Endothelial cell (in vitro differentiated cells): ENCODE results near the gene ALDH1A2. TPM values are rescaled to one million over a fixed set of nuclear protein-coding genes. Genes with fewer than 3 reads are reported as not detected.
A peak's percentile ranks its signal among the peaks of the same experiment; 100 is the strongest.

Source experiments
- DNase-seq: peaks from one replicate; pipeline ENCODE4 v3.0.0; 2021; ENCODE audit warnings: low spot score
- H3K27ac Mint-ChIP-seq: one replicate; pipeline ENCODE4 v1.8.0; 2021; ENCODE audit warnings: mixed read lengths, inconsistent platforms; ENCODE audit not compliant: unreplicated experiment
- H3K27me3 Mint-ChIP-seq: one replicate; pipeline ENCODE4 v1.8.0; 2021; ENCODE audit warnings: mild to moderate bottlenecking, moderate library complexity, mixed read lengths, inconsistent platforms; ENCODE audit not compliant: unreplicated experiment
- H3K36me3 Mint-ChIP-seq: one replicate; pipeline ENCODE4 v1.8.0; 2021; ENCODE audit warnings: mild to moderate bottlenecking, low read depth, mixed read lengths, inconsistent platforms; ENCODE audit not compliant: unreplicated experiment
- H3K4me1 Mint-ChIP-seq: one replicate; pipeline ENCODE4 v1.8.0; 2021; ENCODE audit warnings: mild to moderate bottlenecking, mixed read lengths, inconsistent platforms; ENCODE audit not compliant: unreplicated experiment
- H3K4me3 Mint-ChIP-seq: one replicate; pipeline ENCODE4 v1.8.0; 2021; ENCODE audit warnings: mild to moderate bottlenecking, mixed read lengths, inconsistent platforms; ENCODE audit not compliant: unreplicated experiment
- H3K9me3 Mint-ChIP-seq: one replicate; pipeline ENCODE4 v1.8.0; 2021; ENCODE audit warnings: mixed read lengths, inconsistent platforms; ENCODE audit not compliant: unreplicated experiment
- total RNA-seq: library from RNA; stranded (reverse); fragmentation: NEBNext Ultra II Directional; extraction: Animal tissue kit (Norgen Biotek cat#: 25700); gene quantifications from one replicate; pipeline ENCODE4 v1.2.1, GENCODE V29; 2021; ENCODE audit not compliant: unreplicated experiment
- TF ChIP-seq, protein P1 (sequence below): fragments of 200-600 bp; sonication (generic); IDR thresholded peaks from one replicate; pipeline ENCODE4 v1.5.0; 2021; ENCODE audit warnings: antibody characterized with exemption; ENCODE audit not compliant: unreplicated experiment

ALDH1A2 gene
- total RNA-seq, 1 donor from 2014 or later: 2.6 TPM

DNA sequence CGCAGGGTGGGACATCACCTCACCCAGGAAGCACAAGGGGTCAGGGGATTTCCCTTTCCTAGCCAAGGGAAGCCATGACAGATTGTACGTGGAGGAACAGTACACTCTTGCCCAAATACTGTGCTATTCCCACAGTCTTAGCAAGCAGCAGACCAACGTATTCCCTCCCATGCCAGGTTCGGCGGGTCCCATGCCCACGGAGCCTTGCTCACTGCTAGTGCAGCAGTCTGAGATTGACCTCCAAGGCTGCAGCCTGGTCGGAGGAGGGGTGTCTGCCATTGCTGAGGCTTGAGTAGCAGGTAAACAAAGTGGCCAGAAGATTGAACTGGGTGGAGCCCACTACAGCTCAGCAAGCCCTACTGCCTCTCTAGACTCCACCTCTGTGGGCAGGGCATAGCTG lies 39.0 kb downstream of the ALDH1A2 start:
- TF ChIP-seq, protein P1, sequence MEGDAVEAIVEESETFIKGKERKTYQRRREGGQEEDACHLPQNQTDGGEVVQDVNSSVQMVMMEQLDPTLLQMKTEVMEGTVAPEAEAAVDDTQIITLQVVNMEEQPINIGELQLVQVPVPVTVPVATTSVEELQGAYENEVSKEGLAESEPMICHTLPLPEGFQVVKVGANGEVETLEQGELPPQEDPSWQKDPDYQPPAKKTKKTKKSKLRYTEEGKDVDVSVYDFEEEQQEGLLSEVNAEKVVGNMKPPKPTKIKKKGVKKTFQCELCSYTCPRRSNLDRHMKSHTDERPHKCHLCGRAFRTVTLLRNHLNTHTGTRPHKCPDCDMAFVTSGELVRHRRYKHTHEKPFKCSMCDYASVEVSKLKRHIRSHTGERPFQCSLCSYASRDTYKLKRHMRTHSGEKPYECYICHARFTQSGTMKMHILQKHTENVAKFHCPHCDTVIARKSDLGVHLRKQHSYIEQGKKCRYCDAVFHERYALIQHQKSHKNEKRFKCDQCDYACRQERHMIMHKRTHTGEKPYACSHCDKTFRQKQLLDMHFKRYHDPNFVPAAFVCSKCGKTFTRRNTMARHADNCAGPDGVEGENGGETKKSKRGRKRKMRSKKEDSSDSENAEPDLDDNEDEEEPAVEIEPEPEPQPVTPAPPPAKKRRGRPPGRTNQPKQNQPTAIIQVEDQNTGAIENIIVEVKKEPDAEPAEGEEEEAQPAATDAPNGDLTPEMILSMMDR: no peak
- Mint-ChIP-seq H3K27ac (no peak overlapping the region), H3K9me3 (peaks cover 13% of the 10 kb centered on the region), H3K4me3 (no peak overlapping the region), H3K36me3 (peaks cover 12% of the 10 kb centered on the region), H3K4me1 (peaks cover 2% of the 10 kb centered on the region), H3K27me3 (peaks cover 4% of the 10 kb centered on the region)
- no peak for DNase-seq

DNA sequence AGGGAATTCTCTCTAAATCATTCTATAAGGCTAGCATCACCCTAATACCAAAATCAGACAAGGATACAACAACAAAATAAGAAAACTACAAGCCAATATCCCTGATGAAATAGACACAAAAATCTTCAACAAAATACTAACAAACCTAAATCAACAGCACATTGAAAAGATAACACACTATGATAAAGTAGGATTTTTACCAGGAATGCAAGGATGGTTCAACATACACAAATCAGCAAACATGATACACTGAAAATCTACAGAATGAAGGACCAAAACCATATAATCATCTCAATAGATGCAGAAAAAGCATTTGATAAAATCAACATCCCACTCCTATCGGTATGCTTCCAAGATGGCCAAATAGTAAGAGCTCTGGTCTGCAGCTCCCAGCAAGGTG lies 39.5 kb downstream of the ALDH1A2 start:
- Mint-ChIP-seq H3K4me3 (peak overlapping the region; percentile 68), H3K27ac (no peak overlapping the region), H3K9me3 (peaks cover 13% of the 10 kb centered on the region), H3K36me3 (peaks cover 12% of the 10 kb centered on the region), H3K27me3 (peaks cover 4% of the 10 kb centered on the region), H3K4me1 (peaks cover 2% of the 10 kb centered on the region)
- TF ChIP-seq, protein P1: no peak
- DNase-seq: no peak

DNA sequence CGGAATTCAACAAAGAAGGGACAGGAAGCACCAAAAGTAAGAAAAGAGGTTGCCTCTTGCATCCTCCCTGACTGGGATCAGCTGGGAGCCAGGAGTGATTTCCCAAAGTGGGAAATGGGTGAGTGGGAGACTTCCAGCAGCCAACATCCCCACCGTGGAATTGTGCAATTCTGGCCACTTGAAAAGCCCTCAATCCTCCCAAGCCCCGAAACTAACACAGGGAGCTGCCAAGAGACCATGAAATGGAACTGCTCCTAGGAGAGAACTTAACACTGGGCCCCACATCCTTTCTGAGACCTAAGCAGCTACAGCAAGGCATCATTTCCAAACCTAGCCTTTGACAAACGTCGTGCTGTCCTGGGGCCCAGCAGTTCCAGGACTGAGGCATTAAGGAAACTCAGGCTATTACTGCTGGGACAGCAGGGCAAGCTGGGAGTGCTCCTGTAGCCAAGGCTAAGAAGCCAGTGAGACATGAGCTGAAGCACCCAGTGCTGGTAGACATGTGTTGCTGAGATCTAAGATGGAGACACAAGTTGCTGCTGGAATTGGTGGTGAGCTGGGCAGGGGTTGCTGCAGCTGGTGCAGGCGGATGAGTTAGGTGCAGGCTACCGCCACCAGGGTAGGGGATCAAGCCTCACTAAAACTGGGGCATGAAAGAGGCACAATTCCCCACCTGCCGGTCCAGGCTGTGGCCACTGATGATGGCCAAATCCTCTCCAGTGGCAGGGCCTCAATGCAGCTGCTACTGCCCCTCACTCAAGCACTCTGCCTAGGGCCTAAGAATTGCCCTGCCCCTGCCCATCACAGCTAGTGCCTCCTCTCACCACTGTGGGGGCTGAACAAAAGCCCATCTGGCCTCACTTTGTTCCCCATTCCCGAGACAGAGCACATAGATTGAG lies 43.9 kb downstream of the ALDH1A2 start:
- TF ChIP-seq, protein P1: no peak
- DNase-seq: no peak
- H3K4me3 Mint-ChIP-seq: no peak overlapping the region
- H3K27me3 Mint-ChIP-seq: peaks cover 3% of the 10 kb centered on the region
- H3K36me3 Mint-ChIP-seq: peaks cover 7% of the 10 kb centered on the region
- no peaks in the 10 kb centered on the region for H3K4me1 Mint-ChIP-seq
- no peak overlapping the region for H3K27ac Mint-ChIP-seq
- H3K9me3 Mint-ChIP-seq: peaks cover 13% of the 10 kb centered on the region

DNA sequence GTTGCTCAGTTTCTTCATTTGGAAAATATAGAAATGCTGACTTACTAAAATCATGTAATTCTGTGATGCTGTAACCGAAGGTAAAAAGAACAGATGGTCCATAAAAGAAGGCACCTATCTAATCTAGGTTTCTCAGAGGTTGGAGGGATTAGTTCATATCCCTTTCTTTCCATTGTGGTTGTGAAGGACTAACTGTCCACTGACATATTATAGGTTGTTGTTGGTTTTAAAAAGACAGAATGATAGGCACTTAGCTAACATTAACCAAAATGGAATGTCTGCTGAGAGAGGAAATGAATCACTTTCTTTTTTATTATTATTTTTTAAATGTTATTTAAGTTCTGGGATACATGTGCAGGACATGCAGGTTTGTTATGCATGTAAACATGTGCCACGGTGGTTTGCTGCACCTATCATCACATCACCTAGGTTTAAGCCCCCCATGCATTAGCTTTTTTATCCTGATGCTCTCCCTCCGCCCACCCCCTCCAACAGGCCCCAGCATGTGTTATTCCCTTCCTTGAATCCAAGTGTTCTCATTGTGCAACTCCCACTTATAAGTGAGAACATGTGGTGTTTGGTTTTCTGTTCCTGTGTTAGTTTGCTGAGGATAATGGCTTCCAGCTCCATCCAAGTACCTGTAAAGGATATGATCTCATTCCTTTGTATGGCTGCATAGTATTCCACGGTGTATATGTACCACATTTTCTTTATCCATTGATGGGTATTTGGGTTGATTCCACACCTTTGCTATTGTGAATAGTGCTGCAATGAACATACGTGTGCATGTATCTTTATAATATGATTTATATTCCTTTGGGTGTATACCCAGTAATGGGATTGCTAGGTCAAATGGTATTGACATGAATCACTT lies 45.8 kb downstream of the ALDH1A2 start:
- no peaks in the 10 kb centered on the region for H3K27me3 Mint-ChIP-seq
- no peaks in the 10 kb centered on the region for H3K4me1 Mint-ChIP-seq
- H3K27ac Mint-ChIP-seq: no peak overlapping the region
- H3K36me3 Mint-ChIP-seq: no peaks in the 10 kb centered on the region
- no peak overlapping the region for H3K4me3 Mint-ChIP-seq
- DNase-seq: no peak
- H3K9me3 Mint-ChIP-seq: no peaks in the 10 kb centered on the region
- TF ChIP-seq, protein P1: no peak
